Right cardiac atrium (tissue), 5 donors: ENCODE data around the gene LAG3. TPM values are rescaled to one million over a fixed set of nuclear protein-coding genes. Genes with fewer than 3 reads are reported as not detected.
A peak's percentile ranks its signal among the peaks of the same experiment; 100 is the strongest.

ENCODE experiments used
- ATAC-seq, 2 donors: fragments of 200-7000 bp; cut with Tn5 transposase; one replicate each; pipeline versions ENCODE4 v1.8.0 to v1.9.1; 2020; ENCODE audit warnings: moderate library complexity in 2 of 2, mild to moderate bottlenecking in 1 of 2
- DNase-seq, 3 donors: peaks; one replicate each; pipeline ENCODE4 v3.0.0-alpha.2; 2020
- H3K27ac ChIP-seq: one replicate; pipeline ENCODE4 v1.5.1; 2013; ENCODE audit warnings: mild to moderate bottlenecking, low read length, control low read depth, moderate library complexity
- H3K27me3 ChIP-seq: one replicate; pipeline ENCODE4 v1.6.1; 2013; ENCODE audit not compliant: control insufficient read depth, insufficient read depth
- H3K4me1 ChIP-seq: one replicate; pipeline ENCODE4 v1.6.1; 2013; ENCODE audit warnings: low read length; ENCODE audit not compliant: control insufficient read depth, insufficient read depth
- H3K4me3 ChIP-seq: one replicate; pipeline ENCODE4 v1.5.1; 2013; ENCODE audit warnings: low read length, control low read depth
- H3K9me3 ChIP-seq: one replicate; pipeline ENCODE4 v1.6.1; 2013; ENCODE audit warnings: low read length; ENCODE audit not compliant: control insufficient read depth
- WGBS: extraction: QIAGEN DNeasy Blood & Tissue Kit; methylation state at CpG from one replicate; pipeline ENCODE4 v1.1.7; 2013; 5-methylcytosine and 5-hydroxymethylcytosine counted together
- intact Hi-C, 4 donors: fragments of 100-400 bp; cut with DNase I; formaldehyde crosslinking; loops; one replicate each; pipeline versions ENCODE4 v1.11.0 to v1.14.0; 2022 to 2023
- polyA plus RNA-seq: library from polyadenylated mRNA; stranded (reverse); fragments of 200-250 nt; gene quantifications from one replicate; pipeline ENCODE4 v1.2.3, GENCODE V29; 2013
- total RNA-seq, 4 donors: library from RNA; stranded (reverse); fragmentation: NEBNext Ultra II Directional; extraction: Animal tissue kit (Norgen Biotek cat#: 25700); gene quantifications; one replicate each; pipeline ENCODE4 v1.2.1, GENCODE V29; 2021
- donor health status: healthy with polysubstance abuse.
- donor health status: DM: no; HTN: yes; CAD: no.
- donor health status: DM: no; HTN: no; CAD: no.
- donor health status: DM: no; HTN: yes; CAD: no; lungs with severe emphysema.
- donor health status: DM: yes; HTN: yes; CAD: no.

The LAG3 gene
- total and polyA plus RNA-seq, 5 donors: 0.28 to 1.1 (median 0.57) TPM

DNA sequence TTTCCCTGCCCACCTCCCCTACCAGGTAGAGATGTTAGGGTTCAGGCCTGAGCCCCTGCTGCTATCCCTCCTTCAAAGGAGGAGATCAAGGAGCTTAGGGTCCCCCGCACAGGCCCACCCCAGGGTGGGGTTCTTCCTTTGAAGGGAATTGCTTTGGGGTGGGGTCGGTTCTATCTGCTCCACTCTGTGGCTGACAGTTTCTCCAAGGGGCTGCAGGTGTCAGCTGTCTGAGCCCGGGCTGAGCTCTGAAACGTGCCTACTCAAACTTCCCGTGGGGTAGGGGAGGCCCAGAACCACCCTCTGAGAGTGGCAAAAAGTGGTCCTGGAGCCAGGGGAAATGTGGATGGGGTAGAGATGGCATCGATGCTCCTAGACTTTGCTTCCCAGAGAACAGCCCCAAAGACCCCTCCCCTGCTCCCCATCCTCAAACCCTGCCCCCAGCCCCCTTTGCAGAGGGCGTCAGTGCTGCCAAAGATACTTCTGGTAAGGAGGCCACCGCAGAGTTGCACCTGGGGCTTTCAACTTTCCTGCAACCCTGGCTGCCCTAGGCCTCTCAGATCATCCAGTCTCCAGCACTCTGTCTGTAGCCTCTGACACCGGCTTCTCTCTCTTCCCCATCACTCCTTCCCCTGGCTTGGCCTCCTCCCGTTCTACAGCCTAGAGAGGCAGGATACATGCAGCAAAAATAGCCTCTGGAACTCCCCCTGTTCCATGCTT lies 10.7 kb downstream of the LAG3 start:
- WGBS: 69% methylated on average over 10 of the region's 10 CpGs
- Histone ChIP-seq H3K27ac (no peak overlapping the region), H3K4me1 (peaks cover 2% of the 10 kb centered on the region), H3K9me3 (no peaks in the 10 kb centered on the region), H3K4me3 (no peak overlapping the region), H3K27me3 (no peaks in the 10 kb centered on the region)
- ATAC-seq (no peak), DNase-seq (no peak)
- intact Hi-C loops: loop anchor here in 1 of 4 donors (10.0 kb wide), 1 partner anchor 48 kb away; no protein-coding TSS in a partner anchor

DNA sequence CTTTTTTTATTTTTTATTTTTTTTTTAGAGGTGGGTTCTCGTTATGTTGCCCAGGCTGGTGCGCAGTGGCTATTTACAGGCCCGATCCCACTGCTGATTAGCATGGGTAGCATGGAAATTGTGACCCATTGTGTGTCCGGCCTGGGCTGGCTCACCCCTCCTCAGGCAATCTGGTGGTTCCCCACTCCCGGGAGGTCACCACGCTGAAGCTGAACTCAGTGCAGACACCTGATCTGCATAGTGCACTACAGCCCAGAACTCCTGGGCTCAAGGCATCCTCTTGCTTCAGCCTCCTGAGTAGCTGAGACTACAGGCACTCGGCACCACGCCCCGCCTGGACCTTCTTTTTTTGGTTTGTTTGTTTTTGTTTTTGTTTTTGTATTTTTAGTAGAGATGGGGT lies 11.5 kb downstream of the LAG3 start:
- no peaks in the 10 kb centered on the region for H3K9me3 ChIP-seq
- no peak overlapping the region for H3K4me3 ChIP-seq
- peaks cover 2% of the 10 kb centered on the region for H3K4me1 ChIP-seq
- intact Hi-C loops: loop anchor here in 1 of 4 donors (10.0 kb wide), 1 partner anchor 49 kb away; no protein-coding TSS in a partner anchor
- no peak overlapping the region for H3K27ac ChIP-seq
- WGBS: 91% methylated on average over 9 of the region's 9 CpGs
- ATAC-seq: no peak
- H3K27me3 ChIP-seq: no peaks in the 10 kb centered on the region
- DNase-seq: no peak

DNA sequence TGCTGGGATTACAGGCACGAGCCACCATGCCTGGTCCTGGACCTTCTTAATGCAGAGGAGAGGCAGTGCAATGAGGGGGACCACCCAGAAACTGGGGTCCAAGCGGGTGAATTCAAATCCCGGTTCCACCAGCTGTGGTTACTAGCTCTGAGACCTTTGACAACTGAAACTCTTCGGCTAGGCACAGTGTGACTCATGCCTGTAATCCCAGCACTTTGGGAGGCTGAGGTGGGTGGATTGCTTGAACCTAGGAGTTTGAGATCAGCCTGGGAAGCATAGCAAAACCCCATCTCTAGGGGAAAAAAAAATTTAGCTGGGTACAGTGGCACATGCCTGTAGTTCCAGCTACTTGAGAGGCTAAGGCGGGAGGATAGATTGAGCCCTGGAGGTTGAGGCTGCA lies 12.0 kb downstream of the LAG3 start:
- H3K9me3 ChIP-seq: no peaks in the 10 kb centered on the region
- H3K27ac ChIP-seq: no peak overlapping the region
- DNase-seq (no peak), ATAC-seq (no peak)
- peaks cover 2% of the 10 kb centered on the region for H3K4me1 ChIP-seq
- WGBS: 93% methylated on average over 5 of the region's 5 CpGs
- H3K4me3 ChIP-seq: no peak overlapping the region
- intact Hi-C loops: loop anchor here in 1 of 4 donors (10.0 kb wide), 1 partner anchor 49 kb away; no protein-coding TSS in a partner anchor
- no peaks in the 10 kb centered on the region for H3K27me3 ChIP-seq

DNA sequence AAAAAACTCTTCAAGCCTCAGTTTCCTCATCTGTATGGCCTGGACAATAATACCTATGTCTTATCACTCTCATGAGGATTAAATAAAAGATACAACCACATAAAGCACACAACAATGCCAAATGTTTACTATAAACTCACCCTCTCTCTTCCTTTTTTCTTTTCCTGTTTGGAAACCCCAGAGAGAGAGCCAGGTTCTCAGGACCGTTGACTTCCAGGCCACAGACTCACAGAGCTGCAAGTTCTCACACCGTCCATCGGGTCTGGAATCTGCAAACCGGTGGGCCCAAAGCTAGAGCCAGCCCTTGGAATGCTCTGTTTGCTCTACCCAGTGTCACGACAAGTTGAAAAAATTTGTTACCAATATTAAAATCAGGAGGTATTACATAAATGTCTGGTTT lies 12.4 kb downstream of the LAG3 start:
- WGBS: 53% methylated on average over 5 of the region's 5 CpGs
- H3K4me1 ChIP-seq: peaks cover 2% of the 10 kb centered on the region
- intact Hi-C loops: loop anchor here in 1 of 4 donors (10.0 kb wide), 1 partner anchor 50 kb away; no protein-coding TSS in a partner anchor
- H3K27me3 ChIP-seq: no peaks in the 10 kb centered on the region
- no peak overlapping the region for H3K4me3 ChIP-seq
- no peak overlapping the region for H3K27ac ChIP-seq
- DNase-seq: no peak
- ATAC-seq: no peak
- no peaks in the 10 kb centered on the region for H3K9me3 ChIP-seq

DNA sequence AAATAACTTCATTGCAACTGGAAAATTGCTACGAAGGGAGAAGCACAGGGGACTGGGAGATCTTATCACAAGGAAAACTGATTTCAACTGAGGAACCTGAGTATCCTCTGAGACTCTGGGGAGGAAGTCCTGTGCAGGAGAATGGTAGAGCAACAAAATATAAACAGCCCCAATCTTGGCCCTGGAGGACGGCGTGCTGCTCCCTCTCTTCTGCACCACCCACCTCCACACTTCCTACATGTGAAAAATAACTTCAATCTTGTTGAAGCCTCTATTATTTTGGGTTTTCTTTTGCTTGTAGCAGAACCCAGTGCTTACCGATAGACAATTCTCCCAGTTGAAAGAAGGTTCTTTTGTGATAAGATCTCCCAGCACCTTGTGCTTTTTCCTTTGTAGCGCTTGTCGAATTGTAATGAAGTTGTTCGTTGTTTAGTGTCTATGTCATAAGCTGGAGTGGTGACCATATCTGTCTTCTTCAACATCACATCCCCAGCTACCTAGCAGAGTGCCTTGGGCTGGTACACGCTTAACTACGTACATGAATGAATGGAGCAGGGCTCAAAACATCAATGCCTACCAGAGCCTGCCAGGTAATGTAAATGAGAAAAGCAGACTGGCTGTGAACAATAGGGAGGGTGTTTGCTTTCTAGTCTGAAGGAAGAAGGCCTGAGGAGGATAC lies 14.2 kb downstream of the LAG3 start:
- H3K27ac ChIP-seq: no peak overlapping the region

DNA sequence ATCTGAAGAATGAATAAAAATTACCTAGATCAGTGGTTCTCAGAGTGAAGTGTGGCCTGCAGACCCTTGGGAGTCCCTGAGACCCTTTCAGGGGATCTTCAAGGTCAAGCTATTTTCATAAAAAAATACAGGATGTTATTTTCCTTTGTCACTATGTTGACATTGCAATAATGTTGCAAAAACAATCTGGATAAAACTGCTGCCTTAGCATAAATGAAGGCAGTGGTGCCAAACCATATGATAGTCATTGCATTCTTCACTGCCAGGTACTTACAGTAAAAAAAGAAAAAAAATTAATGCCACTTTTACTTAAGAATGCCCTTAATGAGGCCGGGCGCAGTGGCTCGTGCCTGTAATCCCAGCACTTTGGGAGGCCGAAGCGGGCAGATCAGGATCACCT lies 15.0 kb downstream of the LAG3 start:
- Histone ChIP-seq H3K27me3 (no peaks in the 10 kb centered on the region), H3K4me3 (no peak overlapping the region), H3K9me3 (no peaks in the 10 kb centered on the region), H3K27ac (no peak overlapping the region), H3K4me1 (peaks cover 2% of the 10 kb centered on the region)
- WGBS: 98% methylated on average over 5 of the region's 5 CpGs
- intact Hi-C loops: loop anchor here in 1 of 4 donors (10.0 kb wide), 1 partner anchor 53 kb away; no protein-coding TSS in a partner anchor
- DNase-seq (no peak), ATAC-seq (no peak)

More for the DNA sequence above, 14.2 kb downstream of the LAG3 start:
- WGBS: 62% methylated on average over 9 of the region's 9 CpGs
- intact Hi-C loops: loop anchor here in 1 of 4 donors (10.0 kb wide), 1 partner anchor 52 kb away; no protein-coding TSS in a partner anchor
- Histone ChIP-seq H3K4me1 (peaks cover 2% of the 10 kb centered on the region), H3K9me3 (no peaks in the 10 kb centered on the region), H3K4me3 (no peak overlapping the region), H3K27me3 (no peaks in the 10 kb centered on the region)
- DNase-seq (no peak), ATAC-seq (no peak)

DNA sequence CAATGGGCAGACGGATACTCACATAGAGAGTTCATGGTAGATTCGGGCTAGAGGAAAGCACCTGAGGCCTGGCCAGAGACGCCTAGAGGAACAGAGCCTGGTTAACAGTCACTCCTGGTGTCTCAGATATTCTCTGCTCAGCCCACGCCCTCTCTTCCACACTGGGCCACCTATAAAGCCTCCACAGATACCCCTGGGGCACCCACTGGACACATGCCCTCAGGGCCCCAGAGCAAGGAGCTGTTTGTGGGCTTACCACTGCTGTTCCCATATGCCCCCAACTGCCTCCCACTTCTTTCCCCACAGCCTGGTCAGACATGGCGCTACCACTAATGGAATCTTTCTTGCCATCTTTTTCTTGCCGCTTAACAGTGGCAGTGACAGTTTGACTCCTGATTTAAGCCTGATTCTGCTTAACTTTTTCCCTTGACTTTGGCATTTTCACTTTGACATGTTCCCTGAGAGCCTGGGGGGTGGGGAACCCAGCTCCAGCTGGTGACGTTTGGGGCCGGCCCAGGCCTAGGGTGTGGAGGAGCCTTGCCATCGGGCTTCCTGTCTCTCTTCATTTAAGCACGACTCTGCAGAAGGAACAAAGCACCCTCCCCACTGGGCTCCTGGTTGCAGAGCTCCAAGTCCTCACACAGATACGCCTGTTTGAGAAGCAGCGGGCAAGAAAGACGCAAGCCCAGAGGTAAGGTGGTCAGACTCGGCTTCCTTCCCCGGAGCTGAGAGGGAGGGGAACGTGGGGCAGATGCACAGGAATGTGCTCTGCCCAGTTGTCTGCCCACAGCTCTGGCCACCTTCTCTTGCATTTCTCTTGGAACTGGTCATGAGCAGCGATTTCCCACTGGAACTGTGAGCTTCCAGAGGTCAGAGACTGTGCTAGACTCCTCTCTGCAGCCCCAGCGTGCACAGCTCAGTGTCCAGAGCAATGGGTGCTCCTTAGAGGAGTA lies 16.9 kb downstream of the LAG3 start, which contains the start of gene CD4:
Gene CD4, plus strand, starts transcription at position 557 of the 953 bp plus-strand sequence. CDS start 10,611 bp downstream, outside the sequence.
- intact Hi-C loops: loop anchor here in 1 of 4 donors (10.0 kb wide), 1 partner anchor 54 kb away; no protein-coding TSS in a partner anchor
- peaks cover 2% of the 10 kb centered on the region for H3K4me1 ChIP-seq
- H3K27ac ChIP-seq: peak within 1 kb of the TSS; percentile 25
- WGBS: 63% methylated on average over 18 of the region's 18 CpGs
- no peak within 1 kb of the TSS for H3K4me3 ChIP-seq
- H3K9me3 ChIP-seq: no peaks in the 10 kb centered on the region
- no peaks in the 10 kb centered on the region for H3K27me3 ChIP-seq
- ATAC-seq: peak; percentile 72 to 77
- peak; percentile 76 to 91 (median 90) for DNase-seq

DNA sequence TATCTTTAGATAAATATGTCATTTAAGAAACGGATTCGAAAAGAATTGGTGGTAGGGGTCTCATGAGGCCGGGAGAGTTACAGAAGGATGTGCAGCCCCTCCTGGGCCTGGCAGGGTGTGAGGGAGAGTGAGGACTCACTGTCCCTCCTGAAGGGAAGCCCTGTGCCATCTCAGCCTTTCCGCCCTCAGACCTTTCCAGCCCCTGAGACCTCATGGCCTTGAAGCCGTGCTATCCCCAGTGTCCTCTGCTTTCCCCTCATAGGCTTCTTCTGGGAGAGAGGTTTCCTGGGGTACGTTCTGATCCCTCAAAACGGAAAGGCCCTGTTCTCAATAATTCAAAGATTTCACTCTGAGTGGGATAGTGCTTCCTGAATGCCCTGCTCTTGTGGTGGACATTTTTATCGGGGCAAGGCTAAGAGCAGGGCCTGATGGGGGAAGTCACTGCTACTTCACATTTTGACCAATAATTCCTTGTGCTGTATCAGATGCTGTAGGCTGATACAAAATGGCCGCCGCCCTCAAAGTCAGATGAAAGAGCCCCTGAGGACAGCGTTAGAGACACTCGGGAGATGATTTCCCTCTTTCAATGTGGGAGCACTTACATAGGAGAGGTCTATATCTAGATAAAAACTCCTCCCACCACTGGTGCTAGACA lies 18.3 kb downstream of the LAG3 start:
- intact Hi-C loops: no loop called here
- no peak for ATAC-seq
- DNase-seq: no peak
- Histone ChIP-seq H3K27me3 (no peaks in the 10 kb centered on the region), H3K4me1 (peaks cover 2% of the 10 kb centered on the region), H3K9me3 (no peaks in the 10 kb centered on the region), H3K27ac (no peak overlapping the region), H3K4me3 (no peak overlapping the region)
- 86% methylated on average over 12 of the region's 12 CpGs for WGBS

DNA sequence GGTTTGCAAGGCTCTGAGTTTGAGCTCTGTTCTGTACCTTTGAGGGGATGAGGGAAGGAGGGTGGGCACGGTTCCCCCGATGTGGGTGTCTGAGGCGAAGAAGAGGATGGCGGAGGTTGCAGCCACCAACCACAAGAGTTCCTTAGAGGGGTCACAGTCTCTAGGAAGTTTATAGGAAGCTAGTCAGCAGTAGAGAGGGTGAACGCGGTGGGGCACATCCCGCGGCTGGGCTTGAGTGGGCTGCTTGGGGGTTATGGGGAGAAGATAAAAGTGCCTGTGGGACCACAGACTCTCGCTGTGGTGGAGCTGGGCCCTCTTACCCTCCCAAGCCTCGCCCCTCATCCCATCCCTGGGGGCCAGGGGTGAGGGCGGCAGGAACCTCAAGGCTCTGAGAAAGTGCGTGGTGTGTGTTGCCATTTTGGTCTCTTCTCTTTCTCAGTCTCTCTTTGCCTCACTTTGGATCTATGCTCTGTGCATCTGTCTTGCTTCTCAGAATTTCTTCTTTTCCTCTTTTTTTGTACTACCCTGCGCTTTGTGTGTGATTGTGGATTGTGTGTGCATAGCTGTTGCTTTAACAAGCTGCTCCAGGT lies 19.7 kb downstream of the LAG3 start:
- intact Hi-C loops: no loop called here
- ATAC-seq (no peak), DNase-seq (no peak)
- H3K4me3 ChIP-seq: no peak overlapping the region
- 81% methylated on average over 13 of the region's 13 CpGs for WGBS
- H3K27ac ChIP-seq: no peak overlapping the region
- no peaks in the 10 kb centered on the region for H3K9me3 ChIP-seq
- H3K27me3 ChIP-seq: no peaks in the 10 kb centered on the region
- no peaks in the 10 kb centered on the region for H3K4me1 ChIP-seq
